Activated T-cell treated with anti-CD3 and anti-CD28 coated beads, Interleukin-2, amount 50 U/mL, for 1 hour (primary cell): ENCODE data around the gene ASIC4.

ENCODE experiments used
- DNase-seq: peaks from one replicate; pipeline ENCODE4 v3.0.0-alpha.2; 2020

ASIC4 gene

DNA sequence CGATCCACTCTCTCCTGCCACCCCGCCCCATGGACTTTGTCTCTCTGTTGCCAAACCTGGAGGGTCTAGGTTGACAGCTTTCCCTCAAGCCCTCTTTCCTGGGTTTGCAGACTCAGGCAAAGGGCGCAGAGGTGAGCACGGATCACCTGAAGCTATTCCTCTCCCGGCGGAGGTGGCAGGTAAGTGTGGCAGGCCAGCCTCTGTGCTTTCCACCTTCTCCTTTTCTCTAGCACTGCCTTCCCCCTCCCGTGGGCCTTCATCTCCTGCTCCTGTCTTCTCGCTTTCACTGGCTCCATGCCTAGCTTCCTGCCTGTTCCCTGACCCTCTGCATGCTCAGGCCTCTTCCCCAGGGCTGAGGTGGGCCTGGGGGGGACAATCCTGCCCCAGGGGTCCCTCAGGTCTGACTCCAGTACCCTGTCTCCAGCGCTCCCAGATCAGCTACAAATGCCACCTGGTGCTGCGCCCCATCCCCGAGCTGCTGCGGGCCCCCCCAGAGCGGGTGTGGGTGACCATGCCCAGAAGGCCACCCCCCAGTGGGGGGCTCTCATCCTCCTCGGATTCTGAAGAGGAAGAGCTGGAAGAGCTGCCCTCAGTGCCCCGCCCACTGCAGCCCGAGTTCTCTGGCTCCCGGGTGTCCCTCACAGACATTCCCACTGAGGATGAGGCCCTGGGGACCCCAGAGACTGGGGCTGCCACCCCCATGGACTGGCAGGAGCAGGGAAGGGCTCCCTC is 31.4 kb upstream of the ASIC4 start:
- DNase-seq: no peak

GRCh38 chr2:219483451-219484342 is 30.6 kb upstream of the ASIC4 start:
- DNase-seq: peak; percentile 30

DNA sequence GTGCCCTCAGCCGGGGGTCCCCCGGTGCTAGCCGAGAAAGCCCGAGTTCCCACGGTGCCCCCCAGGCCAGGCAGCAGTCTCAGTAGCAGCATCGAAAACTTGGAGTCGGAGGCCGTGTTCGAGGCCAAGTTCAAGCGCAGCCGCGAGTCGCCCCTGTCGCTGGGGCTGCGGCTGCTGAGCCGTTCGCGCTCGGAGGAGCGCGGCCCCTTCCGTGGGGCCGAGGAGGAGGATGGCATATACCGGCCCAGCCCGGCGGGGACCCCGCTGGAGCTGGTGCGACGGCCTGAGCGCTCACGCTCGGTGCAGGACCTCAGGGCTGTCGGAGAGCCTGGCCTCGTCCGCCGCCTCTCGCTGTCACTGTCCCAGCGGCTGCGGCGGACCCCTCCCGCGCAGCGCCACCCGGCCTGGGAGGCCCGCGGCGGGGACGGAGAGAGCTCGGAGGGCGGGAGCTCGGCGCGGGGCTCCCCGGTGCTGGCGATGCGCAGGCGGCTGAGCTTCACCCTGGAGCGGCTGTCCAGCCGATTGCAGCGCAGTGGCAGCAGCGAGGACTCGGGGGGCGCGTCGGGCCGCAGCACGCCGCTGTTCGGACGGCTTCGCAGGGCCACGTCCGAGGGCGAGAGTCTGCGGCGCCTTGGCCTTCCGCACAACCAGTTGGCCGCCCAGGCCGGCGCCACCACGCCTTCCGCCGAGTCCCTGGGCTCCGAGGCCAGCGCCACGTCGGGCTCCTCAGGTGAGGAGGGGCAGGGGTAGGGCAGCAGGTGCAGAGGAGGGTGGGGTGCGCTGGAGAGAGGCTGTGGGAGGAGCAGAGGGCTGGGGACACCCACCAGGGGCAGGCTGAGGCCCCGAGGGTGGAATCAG is 29.7 kb upstream of the ASIC4 start:
- DNase-seq: peak; percentile 34

DNA sequence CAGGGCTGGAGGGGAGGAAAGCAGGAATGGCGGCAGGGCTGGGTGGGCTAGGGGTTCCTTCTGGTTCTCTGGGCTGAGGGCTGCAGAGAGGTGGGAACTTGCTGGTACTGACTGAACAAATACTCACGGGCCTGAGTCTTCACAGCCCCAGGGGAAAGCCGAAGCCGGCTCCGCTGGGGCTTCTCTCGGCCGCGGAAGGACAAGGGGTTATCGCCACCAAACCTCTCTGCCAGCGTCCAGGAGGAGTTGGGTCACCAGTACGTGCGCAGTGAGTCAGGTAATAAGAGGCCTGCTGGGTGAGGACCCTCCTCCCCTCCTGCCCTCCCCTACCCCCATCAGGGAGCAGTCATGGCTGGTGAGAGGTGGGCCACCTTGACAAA is 29.1 kb upstream of the ASIC4 start:
- DNase-seq: no peak

- DNase-seq: no peak
Measured at GRCh38 chr2:219486380-219486959, 27.8 kb upstream of the ASIC4 start.

- DNase-seq: no peak
Measured at GRCh38 chr2:219488149-219488843, 26.0 kb upstream of the ASIC4 start.

DNA sequence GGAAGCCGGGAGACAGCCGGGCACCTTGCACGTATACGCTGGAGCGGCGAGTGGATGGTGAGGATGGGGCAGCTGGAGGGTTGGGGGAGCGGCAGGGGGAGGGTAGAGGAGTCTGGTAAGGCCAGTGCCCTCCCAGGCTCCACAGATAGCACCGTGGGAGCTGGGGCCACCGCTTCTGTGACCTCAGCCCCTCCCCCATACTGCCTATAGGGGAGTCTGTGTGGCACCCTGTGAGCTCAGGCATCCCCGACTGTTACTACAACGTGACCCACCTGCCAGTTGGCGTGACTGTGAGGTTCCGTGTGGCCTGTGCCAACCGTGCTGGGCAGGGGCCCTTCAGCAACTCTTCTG is 25.5 kb upstream of the ASIC4 start:
- no peak for DNase-seq

DNA sequence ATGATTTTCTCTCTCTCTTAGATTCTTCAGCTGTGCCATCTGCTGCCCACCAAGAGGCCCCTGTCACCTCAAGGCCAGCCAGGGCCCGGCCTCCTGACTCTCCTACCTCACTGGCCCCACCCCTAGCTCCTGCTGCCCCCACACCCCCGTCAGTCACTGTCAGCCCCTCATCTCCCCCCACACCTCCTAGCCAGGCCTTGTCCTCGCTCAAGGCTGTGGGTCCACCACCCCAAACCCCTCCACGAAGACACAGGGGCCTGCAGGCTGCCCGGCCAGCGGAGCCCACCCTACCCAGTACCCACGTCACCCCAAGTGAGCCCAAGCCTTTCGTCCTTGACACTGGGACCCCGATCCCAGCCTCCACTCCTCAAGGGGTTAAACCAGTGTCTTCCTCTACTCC is 25.0 kb upstream of the ASIC4 start:
- no peak for DNase-seq

DNA sequence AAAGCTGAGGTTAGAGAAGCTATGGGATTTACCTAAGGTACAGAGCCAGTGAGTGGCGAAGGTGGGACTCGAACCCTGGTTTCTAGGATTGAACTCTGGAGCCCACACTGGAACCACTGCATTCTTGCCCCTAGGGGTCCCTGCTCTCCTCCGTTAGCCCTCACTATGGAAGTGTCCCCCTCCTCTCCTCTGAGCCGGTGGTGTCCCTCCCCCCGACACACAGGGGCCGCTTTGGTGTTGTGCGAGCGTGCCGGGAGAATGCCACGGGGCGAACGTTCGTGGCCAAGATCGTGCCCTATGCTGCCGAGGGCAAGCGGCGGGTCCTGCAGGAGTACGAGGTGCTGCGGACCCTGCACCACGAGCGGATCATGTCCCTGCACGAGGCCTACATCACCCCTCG is 24.1 kb upstream of the ASIC4 start:
- no peak for DNase-seq

DNA sequence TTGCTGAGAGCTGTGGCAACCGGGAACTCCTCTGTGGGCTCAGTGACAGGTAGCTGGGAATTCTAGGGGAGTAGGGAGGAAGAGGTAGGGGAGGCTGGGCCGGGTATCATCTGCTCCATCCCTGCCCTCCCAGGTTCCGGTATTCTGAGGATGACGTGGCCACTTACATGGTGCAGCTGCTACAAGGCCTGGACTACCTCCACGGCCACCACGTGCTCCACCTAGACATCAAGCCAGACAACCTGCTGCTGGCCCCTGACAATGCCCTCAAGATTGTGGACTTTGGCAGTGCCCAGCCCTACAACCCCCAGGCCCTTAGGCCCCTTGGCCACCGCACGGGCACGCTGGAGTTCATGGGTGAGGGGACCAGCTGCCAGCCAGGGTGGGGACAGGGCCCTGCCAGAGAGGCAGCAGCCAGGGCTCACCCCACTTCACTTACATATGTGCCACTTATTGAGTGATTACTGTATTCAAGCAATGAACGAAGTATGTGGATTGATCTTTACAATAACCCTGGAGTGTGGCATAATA is 23.6 kb upstream of the ASIC4 start:
- no peak for DNase-seq

DNA sequence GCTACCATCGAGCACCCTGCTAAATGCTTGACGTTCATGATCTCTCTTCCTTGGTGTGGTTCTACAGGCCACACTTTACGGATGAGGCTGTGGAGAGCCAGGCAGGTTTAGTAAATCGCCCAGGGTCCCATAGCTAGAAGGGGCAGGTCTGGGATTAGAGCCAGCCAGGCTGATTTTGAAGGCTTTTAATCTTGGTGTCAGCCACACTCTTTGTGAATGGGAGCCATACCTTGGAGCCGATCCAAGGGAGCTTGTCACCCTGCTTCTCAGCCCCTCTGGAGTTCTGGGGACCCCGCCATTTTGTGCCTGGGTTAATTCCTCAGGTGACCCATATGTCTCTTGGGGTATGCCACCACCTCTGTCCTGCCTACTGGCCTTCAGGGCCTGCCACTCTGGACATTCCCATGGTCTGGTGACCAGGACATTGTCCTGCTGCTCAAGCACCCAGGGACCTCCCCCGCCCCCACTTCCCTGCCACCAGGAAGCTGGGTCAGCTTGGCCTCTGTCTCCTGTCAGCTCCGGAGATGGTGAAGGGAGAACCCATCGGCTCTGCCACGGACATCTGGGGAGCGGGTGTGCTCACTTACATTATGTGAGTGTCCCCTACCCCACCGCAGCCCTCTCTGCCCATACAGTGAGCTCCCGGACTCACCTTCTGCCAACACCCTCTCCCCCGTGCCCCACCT is 22.9 kb upstream of the ASIC4 start:
- DNase-seq: no peak

DNA sequence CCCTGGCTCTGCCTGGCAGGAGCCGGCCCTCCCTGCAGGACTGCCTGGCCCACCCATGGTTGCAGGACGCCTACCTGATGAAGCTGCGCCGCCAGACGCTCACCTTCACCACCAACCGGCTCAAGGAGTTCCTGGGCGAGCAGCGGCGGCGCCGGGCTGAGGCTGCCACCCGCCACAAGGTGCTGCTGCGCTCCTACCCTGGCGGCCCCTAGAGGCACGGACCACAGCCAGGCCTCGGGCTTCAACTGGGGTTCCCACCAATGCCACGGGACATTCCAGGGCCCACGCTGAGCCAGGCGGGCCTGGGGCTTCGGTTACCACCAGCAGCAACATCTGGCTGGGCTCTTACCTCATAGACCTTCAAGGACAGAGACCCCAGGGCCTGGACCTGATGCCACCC is 21.7 kb upstream of the ASIC4 start:
- no peak for DNase-seq

DNA sequence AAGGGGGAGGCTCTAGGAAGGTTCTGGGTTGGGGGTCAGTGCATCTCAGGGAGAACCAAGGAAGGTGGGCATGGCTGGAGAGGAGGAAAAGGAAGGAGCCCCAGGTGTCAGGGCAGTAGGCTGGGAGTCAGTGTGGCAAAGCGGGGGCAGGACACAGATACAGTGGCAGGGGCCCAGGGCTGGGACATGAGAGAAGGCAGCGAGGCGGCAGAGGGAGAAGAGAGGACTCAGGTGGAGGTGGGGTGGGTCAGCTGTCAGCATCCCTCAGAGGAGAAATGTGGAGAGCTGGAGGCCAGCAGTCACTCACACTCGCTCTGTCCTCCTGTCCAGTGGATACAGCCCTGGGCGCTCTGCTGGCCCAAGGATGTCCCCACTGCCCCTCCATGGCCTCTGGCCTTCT is 21.2 kb upstream of the ASIC4 start:
- DNase-seq: no peak

DNA sequence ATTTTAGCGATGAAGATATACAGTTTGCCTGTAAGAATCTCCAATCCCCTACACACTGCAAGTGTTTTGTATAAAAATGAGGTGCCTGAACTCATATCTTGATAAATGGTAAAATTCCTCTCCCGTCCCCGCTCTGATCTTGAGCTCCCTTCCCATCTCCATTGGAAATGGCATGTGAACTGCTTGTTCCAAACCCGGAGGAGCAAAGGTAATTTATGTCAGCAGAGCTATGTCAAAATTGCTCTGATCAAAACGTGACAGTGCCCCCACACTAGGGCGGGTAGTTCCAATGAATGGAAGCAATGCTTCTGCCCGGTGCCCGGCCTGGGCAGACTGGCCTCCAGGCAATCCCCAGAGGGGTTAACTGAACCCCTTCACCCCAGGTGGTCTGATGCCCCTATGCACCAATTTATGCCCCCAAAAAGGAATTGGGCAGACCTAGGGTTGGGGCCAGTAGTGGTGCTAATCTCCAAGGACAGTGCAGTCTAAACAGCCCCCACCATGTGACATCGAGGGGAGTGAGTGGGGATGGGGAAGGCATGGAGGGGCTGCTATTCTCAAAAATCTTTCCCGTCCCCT is 19.2 kb upstream of the ASIC4 start:
- no peak for DNase-seq

GRCh38 chr2:219495531-219496122 is 18.7 kb upstream of the ASIC4 start:
- DNase-seq: peak; percentile 49

DNA sequence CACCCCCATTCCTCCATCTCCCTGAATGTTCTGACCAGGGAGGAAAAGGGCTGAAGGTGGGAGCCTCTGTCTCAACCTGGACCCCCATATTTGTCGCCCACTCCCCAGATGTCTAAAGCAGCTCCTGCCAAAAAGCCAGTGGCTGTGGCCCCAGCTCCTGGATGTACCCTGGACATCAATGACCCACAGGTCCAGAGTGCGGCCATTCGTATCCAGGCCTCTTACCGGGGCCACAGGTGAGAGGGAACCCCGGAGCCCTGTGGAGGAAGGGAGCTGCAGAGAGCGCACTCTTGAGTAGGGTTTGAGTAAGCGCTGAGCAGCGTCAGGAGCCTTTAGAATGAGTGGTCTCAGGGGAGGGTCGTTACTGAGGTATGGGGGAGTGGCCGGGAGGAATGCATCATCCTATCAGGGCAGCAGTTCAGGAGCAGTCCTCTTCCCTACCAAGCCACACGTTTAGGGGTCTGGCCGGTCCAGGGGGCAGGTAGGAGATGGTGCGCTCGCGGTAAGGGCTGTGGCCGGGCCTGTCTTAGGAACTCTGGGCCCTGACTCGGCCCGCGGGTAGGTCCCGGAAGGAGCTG is 17.9 kb upstream of the ASIC4 start:
- DNase-seq: no peak

GRCh38 chr2:219496825-219497494 is 17.3 kb upstream of the ASIC4 start:
- peak; percentile 31 for DNase-seq

GRCh38 chr2:219497495-219498279 is 16.6 kb upstream of the ASIC4 start:
- peak; percentile 31 for DNase-seq
